HepG2 (cell line): ENCODE data around the gene PRICKLE3. TPM values are rescaled to one million over a fixed set of nuclear protein-coding genes. Genes with fewer than 3 reads are reported as not detected.
A peak's percentile ranks its signal among the peaks of the same experiment; 100 is the strongest.

Source experiments
- ARNTL ChIP-seq: sonication (generic); formaldehyde crosslinking; IDR thresholded peaks from 2 replicates; pipeline ENCODE4 v1.4.0; 2020; ENCODE audit warnings: mild to moderate bottlenecking, missing genetic modification reagents
- CENPT ChIP-seq: sonication (generic); formaldehyde crosslinking; IDR thresholded peaks from 2 replicates; pipeline ENCODE4 v1.8.0; 2022; ENCODE audit warnings: low read depth, mild to moderate bottlenecking, moderate library complexity, missing genetic modification reagents
- DMTF1 ChIP-seq: sonication (generic); formaldehyde crosslinking; IDR thresholded peaks from 2 replicates; pipeline ENCODE4 v1.4.0; 2020; ENCODE audit warnings: mild to moderate bottlenecking, missing genetic modification reagents
- HMGA1 ChIP-seq: sonication (generic); formaldehyde crosslinking; conservative IDR thresholded peaks from 2 replicates; pipeline ENCODE4 v1.4.0; 2020; ENCODE audit warnings: missing genetic modification reagents
- KDM2A ChIP-seq: sonication (generic); formaldehyde crosslinking; IDR thresholded peaks from 2 replicates; pipeline ENCODE4 v1.4.0; 2020; ENCODE audit warnings: low read depth, missing genetic modification reagents, borderline replicate concordance
- MYC ChIP-seq: sonication (generic); formaldehyde crosslinking; IDR thresholded peaks from 2 replicates; pipeline ENCODE4 v1.9.0; 2021; ENCODE audit warnings: missing genetic modification reagents, borderline replicate concordance
- RNF2 ChIP-seq: fragments of 450-650 bp; conservative IDR thresholded peaks from 2 replicates; pipeline ENCODE4 v1.6.1; 2016; ENCODE audit warnings: low read depth
- ZFAT ChIP-seq: sonication (generic); formaldehyde crosslinking; conservative IDR thresholded peaks from 2 replicates; pipeline ENCODE4 v1.8.1; 2023; ENCODE audit warnings: missing genetic modification reagents, inconsistent platforms
- ZHX2 ChIP-seq, 2 experiments: sonication (generic) in 1 of 2; formaldehyde crosslinking in 1 of 2; IDR thresholded peaks; 2 replicates each; pipeline versions ENCODE4 v1.6.1 to v1.9.0; 2014 to 2022; ENCODE audit warnings: antibody characterized with exemption in 1 of 2, borderline replicate concordance in 1 of 2, inconsistent platforms in 1 of 2, low read depth in 1 of 2, missing genetic modification reagents in 1 of 2
- ZNF75D ChIP-seq: sonication (generic); formaldehyde crosslinking; IDR thresholded peaks from 2 replicates; pipeline ENCODE4 v1.8.1; 2023; ENCODE audit warnings: missing genetic modification reagents, mild to moderate bottlenecking, borderline replicate concordance
- polyA plus RNA-seq, 8 experiments: library from polyadenylated mRNA; depleted of rRNA in 3 of 8; stranded (reverse) in 7 of 8; unstranded in 1 of 8; fragments of >200 nt; fragmentation: Illumina TruSeq in 4 of 8; extraction: Trizol in 4 of 8; gene quantifications; 2 replicates each; pipeline versions ENCODE4 v1.2.1 to v1.2.3, GENCODE V29; 2011 to 2016; ENCODE audit warnings: low read depth in 4 of 8, missing spikeins in 1 of 8, mixed read lengths in 1 of 8; ENCODE audit not compliant: insufficient read depth in 1 of 8
- total RNA-seq, 5 experiments: library from RNA; depleted of rRNA; stranded (reverse); fragments of >200 nt; fragmentation: Illumina TruSeq; extraction: Trizol; gene quantifications; 2 replicates each; pipeline ENCODE4 v1.2.3, GENCODE V29; 2016; ENCODE audit warnings: low read depth in 1 of 5
- TF ChIP-seq, protein P1 (sequence below): sonication (generic); formaldehyde crosslinking; IDR thresholded peaks from 2 replicates; pipeline ENCODE4 v1.4.0; 2020; ENCODE audit warnings: mild to moderate bottlenecking, missing genetic modification reagents, borderline replicate concordance
- TF ChIP-seq, protein P2 (sequence below): sonication (generic); formaldehyde crosslinking; IDR thresholded peaks from 2 replicates; pipeline ENCODE4 v1.9.0; 2021; ENCODE audit warnings: missing genetic modification reagents, borderline replicate concordance

The PRICKLE3 gene
- total and polyA plus RNA-seq, 2 of the 13 experiments (the other 11 are each of a cell fraction or from before 2014, with no cell fraction given), result 2.6 TPM

DNA sequence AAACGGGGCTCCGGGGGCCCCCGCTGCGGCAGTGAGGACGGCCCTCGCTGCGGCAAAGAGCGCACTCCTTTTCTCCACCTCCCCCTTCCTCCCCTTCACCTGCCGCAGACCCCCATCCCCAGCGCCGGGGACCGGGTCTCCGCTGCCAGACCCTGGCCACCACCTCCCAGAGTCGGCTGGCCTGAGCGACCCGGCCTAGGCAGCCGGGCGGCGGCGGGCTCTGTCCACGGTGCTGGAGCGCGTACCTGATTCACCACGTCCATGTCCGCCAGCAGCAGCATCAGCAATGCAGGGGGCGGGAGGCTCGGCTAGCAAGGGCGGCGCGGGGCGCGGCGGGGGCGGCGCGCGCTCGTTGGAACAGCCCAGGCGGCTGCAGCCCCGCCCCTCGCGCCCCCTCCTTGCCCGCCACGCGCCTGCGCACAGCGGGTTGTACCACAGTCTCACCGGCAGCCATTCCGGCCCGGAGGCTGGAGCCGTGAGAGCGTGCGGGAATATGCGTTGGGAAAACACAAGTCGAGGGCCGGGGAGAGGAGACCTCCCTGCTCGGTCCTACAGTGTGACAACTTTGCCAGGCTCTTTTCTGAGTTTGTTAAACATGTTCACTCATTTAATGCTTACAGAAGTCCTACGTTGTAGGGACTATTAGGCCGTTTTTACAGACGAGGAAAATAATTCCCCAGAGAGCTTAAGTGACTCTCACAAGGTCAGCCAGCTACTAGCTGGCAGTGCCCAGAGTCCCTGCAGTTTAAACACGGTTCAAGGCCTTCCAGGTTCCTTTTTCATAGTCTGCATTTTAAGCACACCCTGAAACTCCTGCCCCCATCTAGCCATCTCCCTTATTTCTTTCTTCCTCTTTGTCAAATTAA, 14.0 kb upstream of the PRICKLE3 start, which contains the start of gene SYP (continued):
- TF ChIP-seq, protein P1, sequence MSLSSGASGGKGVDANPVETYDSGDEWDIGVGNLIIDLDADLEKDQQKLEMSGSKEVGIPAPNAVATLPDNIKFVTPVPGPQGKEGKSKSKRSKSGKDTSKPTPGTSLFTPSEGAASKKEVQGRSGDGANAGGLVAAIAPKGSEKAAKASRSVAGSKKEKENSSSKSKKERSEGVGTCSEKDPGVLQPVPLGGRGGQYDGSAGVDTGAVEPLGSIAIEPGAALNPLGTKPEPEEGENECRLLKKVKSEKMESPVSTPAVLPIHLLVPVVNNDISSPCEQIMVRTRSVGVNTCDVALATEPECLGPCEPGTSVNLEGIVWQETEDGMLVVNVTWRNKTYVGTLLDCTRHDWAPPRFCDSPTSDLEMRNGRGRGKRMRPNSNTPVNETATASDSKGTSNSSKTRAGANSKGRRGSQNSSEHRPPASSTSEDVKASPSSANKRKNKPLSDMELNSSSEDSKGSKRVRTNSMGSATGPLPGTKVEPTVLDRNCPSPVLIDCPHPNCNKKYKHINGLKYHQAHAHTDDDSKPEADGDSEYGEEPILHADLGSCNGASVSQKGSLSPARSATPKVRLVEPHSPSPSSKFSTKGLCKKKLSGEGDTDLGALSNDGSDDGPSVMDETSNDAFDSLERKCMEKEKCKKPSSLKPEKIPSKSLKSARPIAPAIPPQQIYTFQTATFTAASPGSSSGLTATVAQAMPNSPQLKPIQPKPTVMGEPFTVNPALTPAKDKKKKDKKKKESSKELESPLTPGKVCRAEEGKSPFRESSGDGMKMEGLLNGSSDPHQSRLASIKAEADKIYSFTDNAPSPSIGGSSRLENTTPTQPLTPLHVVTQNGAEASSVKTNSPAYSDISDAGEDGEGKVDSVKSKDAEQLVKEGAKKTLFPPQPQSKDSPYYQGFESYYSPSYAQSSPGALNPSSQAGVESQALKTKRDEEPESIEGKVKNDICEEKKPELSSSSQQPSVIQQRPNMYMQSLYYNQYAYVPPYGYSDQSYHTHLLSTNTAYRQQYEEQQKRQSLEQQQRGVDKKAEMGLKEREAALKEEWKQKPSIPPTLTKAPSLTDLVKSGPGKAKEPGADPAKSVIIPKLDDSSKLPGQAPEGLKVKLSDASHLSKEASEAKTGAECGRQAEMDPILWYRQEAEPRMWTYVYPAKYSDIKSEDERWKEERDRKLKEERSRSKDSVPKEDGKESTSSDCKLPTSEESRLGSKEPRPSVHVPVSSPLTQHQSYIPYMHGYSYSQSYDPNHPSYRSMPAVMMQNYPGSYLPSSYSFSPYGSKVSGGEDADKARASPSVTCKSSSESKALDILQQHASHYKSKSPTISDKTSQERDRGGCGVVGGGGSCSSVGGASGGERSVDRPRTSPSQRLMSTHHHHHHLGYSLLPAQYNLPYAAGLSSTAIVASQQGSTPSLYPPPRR, result no peak
- 0 out of 2 replicates have a peak, but pooled peaks have one; percentile 41 for TF ChIP-seq RNF2
- TF ChIP-seq ARNTL, result no peak
- TF ChIP-seq KDM2A (CRISPR knock-in tag), result peak; percentile 87
- peak; percentile 45; the same call in 1 of the 2 replicates for TF ChIP-seq ZHX2 (IDR thresholded peaks at IDR 0.05; ENCODE audit: low read depth)
- peak; percentile 89; the same call in 1 of the 2 replicates for TF ChIP-seq ZHX2 (CRISPR knock-in tag; IDR thresholded peaks at IDR 0.05; ENCODE audit: borderline replicate concordance)
- TF ChIP-seq MYC (CRISPR knock-in tag), result peak; percentile 64; the same call in 1 of the 2 replicates
- no peak for TF ChIP-seq ZNF75D (CRISPR knock-in tag)
- no peak for TF ChIP-seq DMTF1
- TF ChIP-seq HMGA1 (CRISPR knock-in tag), result no peak
- peak; percentile 78 for TF ChIP-seq CENPT
- no peak for TF ChIP-seq ZFAT (CRISPR knock-in tag)
- TF ChIP-seq, protein P2, sequence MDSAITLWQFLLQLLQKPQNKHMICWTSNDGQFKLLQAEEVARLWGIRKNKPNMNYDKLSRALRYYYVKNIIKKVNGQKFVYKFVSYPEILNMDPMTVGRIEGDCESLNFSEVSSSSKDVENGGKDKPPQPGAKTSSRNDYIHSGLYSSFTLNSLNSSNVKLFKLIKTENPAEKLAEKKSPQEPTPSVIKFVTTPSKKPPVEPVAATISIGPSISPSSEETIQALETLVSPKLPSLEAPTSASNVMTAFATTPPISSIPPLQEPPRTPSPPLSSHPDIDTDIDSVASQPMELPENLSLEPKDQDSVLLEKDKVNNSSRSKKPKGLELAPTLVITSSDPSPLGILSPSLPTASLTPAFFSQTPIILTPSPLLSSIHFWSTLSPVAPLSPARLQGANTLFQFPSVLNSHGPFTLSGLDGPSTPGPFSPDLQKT (CRISPR knock-in tag), result no peak
